GM23338 (cell line): ENCODE results near the gene OMP.

Source experiments
- CREB1 ChIP-seq: fragments of 250-450 bp; sonication (Bioruptor Pico); IDR thresholded peaks from 2 replicates; pipeline ENCODE4 v1.5.0; 2020; ENCODE audit warnings: low read depth, mild to moderate bottlenecking, moderate library complexity
- CTCF ChIP-seq, 2 experiments: fragments of 200-600 bp in 1 of 2; sonication (generic) in 1 of 2; conservative IDR thresholded peaks; 2 replicates each; pipeline versions ENCODE4 v1.5.1 to v1.6.1; 2016 to 2017; ENCODE audit warnings: antibody characterized with exemption in 2 of 2, low read depth in 2 of 2, mild to moderate bottlenecking in 2 of 2, moderate library complexity in 1 of 2
- EZH2phosphoT487 ChIP-seq: fragments of 200-600 bp; sonication (generic); IDR thresholded peaks from one replicate; pipeline ENCODE4 v1.8.1; 2018; ENCODE audit warnings: antibody characterized with exemption; ENCODE audit not compliant: unreplicated experiment
- POLR2AphosphoS5 ChIP-seq: IDR thresholded peaks from 2 replicates; pipeline ENCODE4 v1.6.1; 2016; ENCODE audit warnings: antibody characterized with exemption, low read depth

- peak; percentile 91 to 98 for TF ChIP-seq CTCF (conservative IDR thresholded peaks at IDR 0.05; ENCODE audit: low read depth in 2 of 2)
- TF ChIP-seq EZH2phosphoT487, result no peak
- TF ChIP-seq POLR2AphosphoS5, result no peak; the same call in 1 of the 2 replicates
- TF ChIP-seq CREB1, result no peak
These were observed 24.7 kb downstream of the OMP start for GRCh38 chr11:77127235-77127911.
